Activated naive CD4-positive, alpha-beta T cell treated with anti-CD3 and anti-CD28 coated beads, Interleukin-2, amount 50 U/mL, for 16 hours (primary cell): Measurements from ENCODE around the gene STARD8.
"Not testable (repeated sequence)": the region's sequence is repeated elsewhere in the genome, so short reads cannot be mapped to it uniquely, and the experiment has no call there.

Experiments
- DNase-seq: peaks from one replicate; pipeline ENCODE4 v3.0.0-alpha.2; 2020

Gene STARD8

GRCh38 chrX:68658530-68658929, 11.1 kb downstream of the STARD8 start:
- no peak for DNase-seq

GRCh38 chrX:68659385-68659784, 11.9 kb downstream of the STARD8 start:
- no peak for DNase-seq

- no peak for DNase-seq
Observed at GRCh38 chrX:68659786-68660185, 12.3 kb downstream of the STARD8 start.

GRCh38 chrX:68660746-68661145, 13.3 kb downstream of the STARD8 start:
- DNase-seq: no peak

- DNase-seq: no peak
Observed at GRCh38 chrX:68665502-68665901, 18.0 kb downstream of the STARD8 start.

GRCh38 chrX:68666580-68666979, 19.1 kb downstream of the STARD8 start:
- DNase-seq: no peak

GRCh38 chrX:68669094-68669860, 21.8 kb downstream of the STARD8 start:
- DNase-seq: no peak

GRCh38 chrX:68669871-68670270, 22.4 kb downstream of the STARD8 start:
- DNase-seq: no peak

- no peak for DNase-seq
Observed at GRCh38 chrX:68671221-68671620, 23.8 kb downstream of the STARD8 start.

- no peak for DNase-seq
Observed at GRCh38 chrX:68672581-68673318, 25.3 kb downstream of the STARD8 start.

- DNase-seq: no peak
Observed at GRCh38 chrX:68675571-68675970, 28.1 kb downstream of the STARD8 start.

GRCh38 chrX:68676335-68676734, 28.9 kb downstream of the STARD8 start:
- no peak for DNase-seq

- DNase-seq: no peak
Observed at GRCh38 chrX:68677998-68678397, 30.5 kb downstream of the STARD8 start.

- DNase-seq: no peak
Observed at GRCh38 chrX:68681443-68681941, 34.0 kb downstream of the STARD8 start.

GRCh38 chrX:68682790-68683189, 35.3 kb downstream of the STARD8 start:
- DNase-seq: no peak

- DNase-seq: no peak
Observed at GRCh38 chrX:68683580-68683979, 36.1 kb downstream of the STARD8 start.

GRCh38 chrX:68684291-68684918, 36.9 kb downstream of the STARD8 start:
- no peak for DNase-seq

- DNase-seq: no peak
Observed at GRCh38 chrX:68684919-68685304, 37.4 kb downstream of the STARD8 start.

GRCh38 chrX:68685685-68686084, 38.2 kb downstream of the STARD8 start:
- no peak for DNase-seq

- DNase-seq: no peak
Observed at GRCh38 chrX:68686097-68686977, 38.9 kb downstream of the STARD8 start.

- not testable (repeated sequence) for DNase-seq
Observed at GRCh38 chrX:68688931-68689330, 41.5 kb downstream of the STARD8 start.

- DNase-seq: no peak
Observed at GRCh38 chrX:68690936-68691501, 43.6 kb downstream of the STARD8 start.
